HG02678 (cell line): ENCODE results near the gene KCNH2.

Source experiments
- ATAC-seq: cut with Tn5 transposase; IDR thresholded peaks from one replicate; pipeline ENCODE4 v1.9.1; 2021; ENCODE audit warnings: mild to moderate bottlenecking, moderate library complexity; ENCODE audit not compliant: unreplicated experiment

The KCNH2 gene

DNA sequence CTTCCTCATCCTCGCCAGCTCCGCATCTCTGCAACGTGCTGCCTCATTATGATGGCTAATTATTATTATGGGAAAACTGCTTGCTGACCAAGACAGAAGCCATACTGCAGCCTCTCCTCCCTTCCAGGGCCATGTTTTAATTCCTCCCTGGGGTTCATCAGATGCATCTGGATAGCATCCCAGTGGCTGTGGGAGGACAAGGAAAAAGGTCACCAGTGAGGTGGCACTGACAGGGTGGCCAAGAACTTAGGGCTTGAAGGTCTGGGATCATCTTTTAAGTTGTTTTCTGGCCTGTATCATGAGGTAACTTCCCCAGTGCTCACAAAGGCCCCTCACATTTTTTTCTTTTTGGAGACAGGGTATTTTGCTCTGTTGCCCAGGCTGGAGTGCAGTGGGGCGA lies 39.6 kb downstream of the KCNH2 start:
- no peak for ATAC-seq

DNA sequence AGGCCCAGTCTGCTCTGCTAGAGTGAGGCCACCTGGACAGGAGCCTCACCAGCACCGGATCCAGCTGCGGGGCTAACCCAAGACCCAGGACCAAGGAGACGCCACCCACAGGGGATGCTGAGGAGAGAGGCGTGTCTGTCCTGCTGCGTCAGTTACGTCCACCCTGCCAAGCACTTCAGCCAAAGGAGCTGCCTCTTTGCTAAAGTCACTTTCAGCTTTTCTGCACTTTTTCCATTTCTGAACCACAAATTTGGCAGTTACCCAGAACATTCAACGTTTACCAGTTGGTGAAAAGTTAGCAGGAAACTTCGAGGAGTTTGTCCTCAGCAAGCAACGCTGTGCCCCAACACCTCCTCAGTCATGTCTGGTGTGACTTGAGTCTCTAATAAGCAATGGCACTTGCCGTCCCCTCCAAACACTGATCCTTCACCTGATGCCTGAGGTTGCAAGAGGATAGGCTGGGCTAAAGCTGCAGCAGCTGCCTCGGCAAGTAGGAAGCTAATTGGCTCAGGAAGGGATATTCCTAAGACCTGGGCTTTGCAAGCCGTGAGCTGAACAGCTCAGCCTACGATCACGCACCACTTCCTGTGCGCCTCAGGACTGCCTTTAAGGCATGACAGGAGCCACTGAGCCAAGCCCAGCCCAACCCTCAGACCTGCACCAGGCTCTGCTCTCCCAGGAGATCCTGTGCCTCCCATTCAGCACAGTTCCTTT lies 40.1 kb downstream of the KCNH2 start:
- ATAC-seq, result no peak

GRCh38 chr7:150936018-150936417 lies 42.1 kb downstream of the KCNH2 start:
- ATAC-seq, result no peak

GRCh38 chr7:150935149-150935548 lies 43.0 kb downstream of the KCNH2 start:
- no peak for ATAC-seq

DNA sequence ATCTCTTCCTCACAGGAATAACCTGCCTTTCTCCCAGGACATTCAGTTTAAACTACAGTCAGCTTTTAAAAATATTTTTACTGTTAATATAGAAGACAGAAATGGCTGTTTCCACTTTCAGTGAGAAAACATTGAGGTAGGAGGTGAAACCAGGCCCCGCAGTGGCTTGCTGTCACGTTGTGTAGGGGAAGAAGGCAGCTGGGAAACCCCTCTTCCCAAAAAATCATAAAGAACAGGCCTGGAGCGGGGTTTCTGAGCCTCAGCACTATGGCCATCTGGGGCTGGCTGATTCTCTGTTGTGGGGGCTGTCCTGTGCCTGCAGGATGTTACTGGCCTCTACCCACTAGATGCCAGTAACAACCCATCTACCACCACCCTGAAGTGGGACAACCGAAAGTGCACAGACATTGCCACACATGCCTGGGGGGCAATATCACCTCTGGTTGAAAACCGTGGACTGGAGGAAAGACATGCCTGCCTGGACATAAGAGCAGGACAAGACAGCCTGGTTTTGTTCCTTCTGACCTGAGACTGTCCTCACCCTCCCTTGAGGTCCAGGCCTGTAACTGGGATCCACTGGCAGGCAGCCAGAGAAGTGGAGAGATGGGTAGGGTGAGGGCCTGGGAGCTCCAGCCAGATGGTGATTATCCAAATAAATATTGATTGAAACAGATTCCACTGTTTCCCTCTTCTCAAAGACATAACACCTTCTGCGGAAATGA lies 43.9 kb downstream of the KCNH2 start:
- ATAC-seq, result no peak

DNA sequence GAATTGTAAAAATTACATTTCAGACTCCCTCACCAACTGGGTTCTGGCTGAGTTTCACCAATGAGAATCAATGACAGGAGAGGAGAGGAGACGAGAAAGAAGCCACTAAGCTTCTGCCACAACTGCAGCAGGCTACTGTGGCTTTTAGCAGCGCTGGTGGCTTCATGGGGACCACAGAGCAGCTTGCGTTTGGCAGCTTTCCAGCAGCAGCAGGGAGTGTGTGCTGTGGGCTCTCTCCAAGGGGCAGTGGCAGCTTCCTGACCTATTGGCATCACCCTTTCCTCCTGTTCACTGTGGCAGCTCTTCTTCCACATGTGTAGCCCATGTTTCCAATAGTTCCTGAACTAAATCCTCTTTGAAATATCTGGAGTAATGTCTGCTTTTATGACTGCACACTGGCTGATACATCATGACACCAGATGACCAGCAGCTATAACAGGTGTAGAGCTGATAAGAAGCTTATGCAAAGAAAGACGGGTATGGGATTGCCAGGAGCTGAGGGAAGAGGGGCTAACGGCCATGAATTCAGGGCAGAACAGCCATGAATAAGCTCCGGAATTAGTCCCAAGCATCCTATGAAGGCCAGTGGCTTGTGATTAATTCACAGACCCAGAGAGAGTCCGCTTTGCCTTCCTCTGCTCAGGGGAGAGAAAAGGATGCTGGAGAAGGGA lies 46.8 kb downstream of the KCNH2 start:
- ATAC-seq, result no peak

- ATAC-seq, result no peak
Observed at GRCh38 chr7:150928541-150928940, 49.6 kb downstream of the KCNH2 start.

- no peak for ATAC-seq
Observed at GRCh38 chr7:150927956-150928344, 50.2 kb downstream of the KCNH2 start.

DNA sequence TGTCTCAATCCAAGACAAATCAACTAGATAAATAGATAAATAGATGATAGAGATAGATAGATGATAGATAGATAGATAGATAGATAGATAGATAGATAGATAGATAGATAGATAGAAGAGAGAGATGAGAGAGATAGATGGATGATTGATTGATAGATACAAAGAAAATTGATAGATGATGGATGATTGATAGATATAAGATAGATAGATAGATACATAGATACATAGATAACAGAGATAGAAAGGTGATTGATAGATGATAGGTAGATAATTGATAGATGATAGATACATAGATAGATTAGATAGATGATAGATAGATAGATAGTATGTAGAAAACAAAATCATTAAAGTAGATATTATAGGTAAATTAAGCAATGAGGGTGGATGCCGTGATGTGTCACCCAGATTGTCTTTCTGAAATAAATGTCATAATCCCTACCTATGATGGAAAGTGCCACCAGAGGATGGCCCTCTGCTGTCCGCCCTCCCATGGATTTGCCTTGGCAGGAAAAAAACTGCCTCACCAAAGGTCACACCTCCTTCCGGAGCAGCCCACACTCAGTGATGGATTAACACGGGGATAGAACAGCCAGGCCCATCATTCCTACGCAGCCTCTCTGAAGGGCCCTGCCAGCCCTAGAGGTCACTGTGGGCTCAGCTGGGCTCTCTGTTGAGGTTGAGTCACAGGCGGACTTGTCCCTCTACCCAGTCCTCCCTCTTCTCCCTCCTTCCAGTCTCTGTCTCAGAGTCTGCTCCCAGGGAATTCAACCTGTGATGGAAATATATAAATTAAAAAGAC lies 50.8 kb downstream of the KCNH2 start:
- no peak for ATAC-seq

DNA sequence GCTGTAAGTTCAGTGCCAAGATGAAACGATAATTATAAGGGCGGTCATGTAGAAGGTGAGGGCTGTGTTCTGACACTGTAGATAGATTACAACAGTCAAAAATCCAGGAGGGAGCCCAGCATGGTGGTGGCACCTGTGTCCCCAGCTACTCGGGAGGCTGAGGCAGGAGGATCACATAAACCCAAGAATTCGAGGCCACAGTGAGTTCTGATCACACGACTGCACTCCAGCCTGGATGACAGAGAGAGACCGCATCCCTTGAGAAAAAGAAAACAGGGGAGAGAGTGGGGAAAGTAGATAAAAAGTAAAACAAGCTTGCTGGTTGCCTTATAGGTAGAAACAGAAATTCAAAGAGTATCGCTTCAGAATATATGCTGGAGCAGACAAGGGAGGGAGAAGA lies 52.1 kb downstream of the KCNH2 start:
- ATAC-seq, result no peak

DNA sequence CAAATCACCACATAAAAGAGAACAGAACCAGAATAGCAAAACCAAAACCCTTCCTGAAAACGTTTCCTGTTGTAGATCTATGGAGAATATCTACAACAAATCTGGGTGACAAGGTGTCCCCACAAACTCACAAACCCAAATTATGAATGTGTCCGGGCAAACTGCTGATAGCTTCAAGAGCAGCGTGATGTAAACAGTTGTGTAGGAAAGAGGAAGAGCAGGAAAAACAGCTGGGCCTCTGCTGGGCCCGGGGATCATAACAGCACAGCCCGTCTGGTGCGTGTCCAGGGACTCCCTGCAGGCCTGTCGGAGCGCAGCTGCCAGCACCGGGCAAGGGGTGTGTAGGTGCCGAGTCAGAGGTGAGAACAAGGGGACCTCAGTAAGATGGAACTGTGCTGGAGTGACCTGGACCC lies 53.7 kb downstream of the KCNH2 start:
- no peak for ATAC-seq

DNA sequence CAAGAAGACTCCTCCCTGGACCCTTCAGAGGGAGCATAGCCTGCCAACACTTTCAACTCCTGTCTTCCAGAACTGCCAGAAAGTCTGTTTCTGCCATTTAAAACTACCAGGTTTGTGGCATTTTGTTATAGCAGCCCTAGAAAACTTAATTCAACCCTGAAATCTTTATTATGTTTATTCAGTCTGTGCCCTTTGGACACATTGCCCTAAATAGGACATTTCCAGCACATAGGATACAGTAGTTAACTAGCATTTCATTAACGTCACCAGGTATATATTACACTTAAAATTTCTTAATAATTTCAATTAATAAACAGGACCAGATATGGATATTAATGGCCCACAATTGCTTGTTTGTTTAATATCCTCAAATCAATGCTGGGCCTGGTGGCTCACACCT lies 54.3 kb downstream of the KCNH2 start:
- ATAC-seq, result no peak

- ATAC-seq, result no peak
Observed at GRCh38 chr7:150923196-150923595, 54.9 kb downstream of the KCNH2 start.

DNA sequence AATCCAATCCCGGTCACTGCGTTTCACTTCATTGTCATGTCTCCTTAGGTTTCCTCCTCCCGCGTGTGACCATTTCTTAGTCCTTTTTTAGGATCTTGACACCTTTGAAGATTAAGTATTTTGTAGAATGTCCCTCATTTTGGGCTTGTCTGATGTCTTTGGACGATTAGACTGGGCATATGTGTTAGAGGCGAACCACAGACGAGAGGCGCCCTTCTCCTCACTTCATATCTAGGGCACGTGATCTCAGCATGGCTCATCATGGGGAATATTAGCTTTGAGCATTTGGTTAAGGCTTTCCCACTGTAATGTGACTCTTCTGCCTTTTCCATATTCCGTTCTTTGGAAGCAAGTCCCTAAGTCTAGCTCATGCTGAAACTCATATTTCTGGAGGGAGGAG lies 59.0 kb downstream of the KCNH2 start:
- ATAC-seq, result no peak

DNA sequence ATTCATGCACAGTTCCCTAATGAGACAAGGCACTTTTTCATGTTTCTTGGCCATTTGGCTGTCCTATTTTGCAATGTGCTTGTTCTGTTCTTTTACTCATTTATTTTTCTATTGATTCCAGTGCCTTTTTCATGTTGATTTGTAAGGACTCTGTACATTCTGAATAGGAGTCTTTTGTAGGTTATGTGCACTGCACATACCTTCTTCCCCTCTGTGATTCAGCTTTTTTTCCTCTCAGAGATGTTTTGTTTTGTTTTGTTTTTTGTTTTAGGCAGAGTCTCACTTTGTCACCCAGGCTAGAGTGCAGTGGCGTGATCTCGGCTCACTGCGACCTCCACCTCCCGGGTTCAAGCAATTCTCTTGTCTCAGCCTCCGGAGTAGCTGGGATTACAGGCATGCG lies 59.7 kb downstream of the KCNH2 start:
- no peak for ATAC-seq

GRCh38 chr7:150917969-150918368 lies 60.2 kb downstream of the KCNH2 start:
- no peak for ATAC-seq

GRCh38 chr7:150916670-150917069 lies 61.5 kb downstream of the KCNH2 start:
- ATAC-seq, result no peak

DNA sequence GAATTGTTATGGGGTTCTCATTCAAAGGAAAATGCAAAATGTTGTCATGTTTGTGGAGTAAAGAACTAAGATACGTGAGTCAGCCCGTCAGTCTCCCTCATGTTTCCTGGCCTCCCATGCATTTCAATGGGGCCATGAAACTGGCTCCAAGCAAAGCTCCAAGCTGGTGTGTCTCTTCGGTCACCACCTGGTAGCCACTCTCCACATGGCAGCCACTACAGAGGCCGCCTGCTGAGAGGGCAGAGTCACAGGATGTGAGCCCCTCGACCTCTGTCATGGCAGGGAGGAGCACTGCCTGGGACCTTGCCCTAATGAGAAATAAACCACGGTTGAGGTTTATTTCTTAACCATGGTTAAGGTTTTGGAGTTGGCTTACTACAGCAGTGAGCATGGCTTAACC lies 63.2 kb downstream of the KCNH2 start:
- ATAC-seq, result no peak

GRCh38 chr7:150914196-150914595 lies 63.9 kb downstream of the KCNH2 start:
- no peak for ATAC-seq

DNA sequence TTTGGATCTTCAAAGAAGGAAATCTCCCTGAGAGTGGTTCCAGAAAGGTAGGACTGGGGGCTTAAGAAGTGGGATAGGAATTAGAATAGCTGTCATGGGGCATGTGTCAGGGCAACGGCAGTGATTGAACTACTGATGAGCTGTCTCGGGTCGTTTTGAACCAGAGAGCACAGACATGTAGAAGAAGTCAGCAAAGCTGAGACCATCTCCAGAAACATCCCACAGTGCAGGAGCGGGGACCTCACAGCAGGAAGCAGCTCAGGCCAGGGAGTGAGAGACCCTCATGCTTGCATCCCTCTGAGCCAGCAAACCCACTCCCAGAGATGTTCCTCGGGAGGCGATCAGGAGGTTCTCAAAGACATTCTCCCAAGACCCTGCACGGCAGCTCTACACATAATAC lies 65.7 kb downstream of the KCNH2 start:
- ATAC-seq, result no peak

DNA sequence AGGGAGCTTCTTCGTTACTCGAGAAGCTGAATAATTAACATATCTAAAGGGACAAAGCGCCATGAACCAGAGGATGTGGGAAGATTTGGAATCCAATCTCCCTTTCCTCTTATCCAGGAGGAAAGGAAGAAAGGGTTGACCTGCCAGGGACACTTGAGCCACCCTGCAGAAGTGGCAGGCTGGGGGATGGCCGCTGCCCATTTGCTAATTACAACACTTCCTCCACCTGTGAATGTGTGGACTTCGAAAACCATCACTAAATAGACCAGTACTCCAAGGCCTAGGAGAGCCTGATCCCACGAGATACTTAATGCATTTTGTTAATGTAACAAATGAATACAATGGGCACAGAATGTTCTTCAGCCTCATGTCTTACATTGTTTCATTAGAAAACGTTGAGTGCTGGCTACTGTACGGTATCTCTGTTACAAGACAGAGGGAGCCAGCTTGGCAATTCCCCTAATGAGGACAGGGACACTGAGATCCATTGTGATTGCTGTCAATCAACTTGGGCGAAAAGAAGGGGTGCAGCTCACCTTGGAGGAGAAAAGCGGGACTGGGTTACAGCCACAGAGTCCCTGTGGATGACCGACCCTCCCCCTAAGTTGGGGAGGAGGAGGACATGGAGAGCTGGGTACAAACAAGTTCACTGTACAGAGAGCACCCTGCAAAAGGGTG lies 66.4 kb downstream of the KCNH2 start:
- ATAC-seq, result no peak
